Stimulated activated CD4-positive, alpha-beta T cell treated with anti-CD3 and anti-CD28 coated beads, Interleukin-15, amount 100 ng/mL, for 1 hour (primary cell): ENCODE data around the gene CLSTN2.

Experiments
- DNase-seq, 2 donors: peaks; one replicate each; pipeline ENCODE4 v3.0.0-alpha.2; 2020; ENCODE audit warnings: low read depth in 1 of 2, low spot score in 1 of 2

The CLSTN2 gene

GRCh38 chr3:140091143-140091542 lies 156.2 kb downstream of the CLSTN2 start:
- no peak for DNase-seq

- no peak for DNase-seq
These were observed 158.0 kb downstream of the CLSTN2 start for GRCh38 chr3:140092848-140093536.

- DNase-seq, result no peak
These were observed 158.8 kb downstream of the CLSTN2 start for GRCh38 chr3:140093742-140094141.

- DNase-seq, result no peak
These were observed 159.5 kb downstream of the CLSTN2 start for GRCh38 chr3:140094487-140094886.

GRCh38 chr3:140096037-140096436 lies 161.1 kb downstream of the CLSTN2 start:
- DNase-seq, result no peak

- DNase-seq, result no peak
These were observed 163.1 kb downstream of the CLSTN2 start for GRCh38 chr3:140097874-140098635.

GRCh38 chr3:140100479-140100878 lies 165.5 kb downstream of the CLSTN2 start:
- no peak for DNase-seq

GRCh38 chr3:140103166-140103565 lies 168.2 kb downstream of the CLSTN2 start:
- DNase-seq, result no peak

GRCh38 chr3:140103986-140104645 lies 169.1 kb downstream of the CLSTN2 start:
- DNase-seq, result no peak

GRCh38 chr3:140113996-140114788 lies 179.2 kb downstream of the CLSTN2 start:
- DNase-seq, result no peak

GRCh38 chr3:140114789-140115080 lies 179.8 kb downstream of the CLSTN2 start:
- no peak for DNase-seq

- no peak for DNase-seq
These were observed 182.1 kb downstream of the CLSTN2 start for GRCh38 chr3:140117096-140117526.

GRCh38 chr3:140122183-140122582 lies 187.2 kb downstream of the CLSTN2 start:
- DNase-seq, result no peak

GRCh38 chr3:140128217-140128616 lies 193.2 kb downstream of the CLSTN2 start:
- no peak for DNase-seq

GRCh38 chr3:140128631-140129030 lies 193.6 kb downstream of the CLSTN2 start:
- no peak for DNase-seq

- no peak for DNase-seq
These were observed 194.8 kb downstream of the CLSTN2 start for GRCh38 chr3:140129768-140130284.

- DNase-seq, result no peak
These were observed 196.9 kb downstream of the CLSTN2 start for GRCh38 chr3:140131895-140132294.

- DNase-seq, result no peak
These were observed 199.4 kb downstream of the CLSTN2 start for GRCh38 chr3:140134231-140134965.

- no peak for DNase-seq
These were observed 200.5 kb downstream of the CLSTN2 start for GRCh38 chr3:140135461-140135860.

GRCh38 chr3:140143367-140144069 lies 208.5 kb downstream of the CLSTN2 start:
- no peak for DNase-seq
